ENCODE measurements around the gene RGMA. TPM values are rescaled to one million over a fixed set of nuclear protein-coding genes. Genes with fewer than 3 reads are reported as not detected.

RGMA gene
- total and polyA plus RNA-seq, 2 donors (not counting 1 experiment from before 2014, with no cell fraction given) = not detected

DNA sequence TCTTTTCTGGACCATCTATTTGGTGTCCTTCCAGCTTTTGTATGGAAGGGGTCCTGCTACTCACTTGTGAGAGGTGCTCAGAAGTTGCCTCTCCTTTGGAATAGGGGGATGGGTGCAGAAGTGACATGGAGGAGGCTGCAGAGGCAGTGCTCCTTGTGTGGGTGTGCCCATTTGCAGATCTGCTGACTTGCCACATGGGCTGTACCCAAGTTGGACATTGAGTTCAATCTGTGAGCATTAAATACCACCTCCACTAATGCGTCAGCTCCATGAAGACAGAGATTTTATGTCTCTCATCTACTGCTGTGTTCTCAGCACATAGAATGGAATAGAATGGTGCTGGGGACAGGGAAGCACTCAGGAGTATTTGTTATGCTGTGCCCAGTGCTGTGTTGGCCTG lies 76.2 kb downstream of the RGMA start:
- Histone ChIP-seq H4K20me1 (ENCODE audit: control insufficient read depth, insufficient read depth, low read length, poor library complexity, severe bottlenecking) (peaks cover 20% of the 10 kb centered on the region), H3K4me3 (ENCODE audit: control extremely low read depth in 1 of 5, extremely low read depth in 1 of 5, insufficient read depth in 1 of 5, low read depth in 2 of 5, low read length in 4 of 5) (no peak overlapping the region), H3K4me1 (ENCODE audit: control insufficient read depth in 2 of 2, insufficient read depth in 2 of 2, low read length in 2 of 2) (no peaks in the 10 kb centered on the region), H3K79me2 (ENCODE audit: control insufficient read depth, insufficient read depth, low read length) (peaks cover 27% of the 10 kb centered on the region), H2AFZ (ENCODE audit: insufficient read depth, low read depth, low read length, poor library complexity, severe bottlenecking) (no peak overlapping the region), H3K4me2 (replicated peaks; ENCODE audit: low read depth, low read length, poor library complexity, severe bottlenecking) (no peak overlapping the region), H3K9me3 (ENCODE audit: control extremely low read depth in 1 of 3, control insufficient read depth in 2 of 3, insufficient read depth in 1 of 3, low read length in 2 of 3) (no peaks in the 10 kb centered on the region), H3K36me3 (replicated peaks in 1 of 2; ENCODE audit: control extremely low read depth in 1 of 2, control insufficient read depth in 1 of 2, extremely low read depth in 1 of 2, insufficient read depth in 2 of 2, low read length in 1 of 2) (peaks cover 11 to 95% of the 10 kb centered on the region in 2 experiments), H3K27me3 (replicated peaks in 1 of 4; ENCODE audit: control extremely low read depth in 1 of 4, control insufficient read depth in 3 of 4, insufficient read depth in 4 of 4, low read length in 3 of 4) (no peaks in the 10 kb centered on the region), H3K9ac (ENCODE audit: low read length) (no peak overlapping the region), H3K27ac (ENCODE audit: low read length in 2 of 2) (no peak overlapping the region)
- no peak overlapping the region for H3K4me3 Mint-ChIP-seq
- no peaks in the 10 kb centered on the region for H3K27me3 Mint-ChIP-seq
- H3K9me3 Mint-ChIP-seq (ENCODE audit: insufficient read depth) = no peaks in the 10 kb centered on the region
- ChIA-PET POLR2A (no interaction called here), CTCF (interaction anchor here (0.6 kb wide), 1 partner anchor 76 kb away, joined by 4 read pairs; no protein-coding TSS in a partner anchor)
- TF ChIP-seq, protein P1, sequence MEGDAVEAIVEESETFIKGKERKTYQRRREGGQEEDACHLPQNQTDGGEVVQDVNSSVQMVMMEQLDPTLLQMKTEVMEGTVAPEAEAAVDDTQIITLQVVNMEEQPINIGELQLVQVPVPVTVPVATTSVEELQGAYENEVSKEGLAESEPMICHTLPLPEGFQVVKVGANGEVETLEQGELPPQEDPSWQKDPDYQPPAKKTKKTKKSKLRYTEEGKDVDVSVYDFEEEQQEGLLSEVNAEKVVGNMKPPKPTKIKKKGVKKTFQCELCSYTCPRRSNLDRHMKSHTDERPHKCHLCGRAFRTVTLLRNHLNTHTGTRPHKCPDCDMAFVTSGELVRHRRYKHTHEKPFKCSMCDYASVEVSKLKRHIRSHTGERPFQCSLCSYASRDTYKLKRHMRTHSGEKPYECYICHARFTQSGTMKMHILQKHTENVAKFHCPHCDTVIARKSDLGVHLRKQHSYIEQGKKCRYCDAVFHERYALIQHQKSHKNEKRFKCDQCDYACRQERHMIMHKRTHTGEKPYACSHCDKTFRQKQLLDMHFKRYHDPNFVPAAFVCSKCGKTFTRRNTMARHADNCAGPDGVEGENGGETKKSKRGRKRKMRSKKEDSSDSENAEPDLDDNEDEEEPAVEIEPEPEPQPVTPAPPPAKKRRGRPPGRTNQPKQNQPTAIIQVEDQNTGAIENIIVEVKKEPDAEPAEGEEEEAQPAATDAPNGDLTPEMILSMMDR (IDR thresholded peaks at IDR 0.05) = no peak
- TF ChIP-seq EZH2 (IDR thresholded peaks at IDR 0.05; ENCODE audit: borderline replicate concordance, insufficient read depth, low read depth, low read length, poor library complexity, severe bottlenecking) = no peak
- WGBS (ENCODE audit: insufficient coverage) = no CpG with 5 or more reads among the region's 1 CpG
- no peak overlapping the region for H3K27ac Mint-ChIP-seq
- intact Hi-C loops (cut with micrococcal nuclease) = no loop called here
- ATAC-seq (ENCODE audit: low read depth) = no peak
- no peak for DNase-seq
- no peaks in the 10 kb centered on the region for H3K4me1 Mint-ChIP-seq

GRCh38 chr15:93007994-93008393 lies 81.0 kb downstream of the RGMA start:
- Histone ChIP-seq H3K27me3 (replicated peaks in 1 of 4; ENCODE audit: control extremely low read depth in 1 of 4, control insufficient read depth in 3 of 4, insufficient read depth in 4 of 4, low read length in 3 of 4) (no peaks in the 10 kb centered on the region), H4K20me1 (ENCODE audit: control insufficient read depth, insufficient read depth, low read length, poor library complexity, severe bottlenecking) (peaks cover 25% of the 10 kb centered on the region), H3K4me2 (replicated peaks; ENCODE audit: low read depth, low read length, poor library complexity, severe bottlenecking) (no peak overlapping the region), H3K79me2 (ENCODE audit: control insufficient read depth, insufficient read depth, low read length) (peaks cover 18% of the 10 kb centered on the region), H3K9ac (ENCODE audit: low read length) (no peak overlapping the region), H3K4me1 (ENCODE audit: control insufficient read depth in 2 of 2, insufficient read depth in 2 of 2, low read length in 2 of 2) (no peaks in the 10 kb centered on the region), H3K4me3 (ENCODE audit: control extremely low read depth in 1 of 5, extremely low read depth in 1 of 5, insufficient read depth in 1 of 5, low read depth in 2 of 5, low read length in 4 of 5) (no peak overlapping the region), H3K9me3 (ENCODE audit: control extremely low read depth in 1 of 3, control insufficient read depth in 2 of 3, insufficient read depth in 1 of 3, low read length in 2 of 3) (no peaks in the 10 kb centered on the region), H3K36me3 (replicated peaks in 1 of 2; ENCODE audit: control extremely low read depth in 1 of 2, control insufficient read depth in 1 of 2, extremely low read depth in 1 of 2, insufficient read depth in 2 of 2, low read length in 1 of 2) (peaks cover 10 to 96% of the 10 kb centered on the region in 2 experiments), H3K27ac (ENCODE audit: low read length in 2 of 2) (no peak overlapping the region), H2AFZ (ENCODE audit: insufficient read depth, low read depth, low read length, poor library complexity, severe bottlenecking) (no peak overlapping the region)
- 78% methylated on average over 3 of the region's 3 CpGs for WGBS (ENCODE audit: insufficient coverage)
- Mint-ChIP-seq H3K4me1 (no peaks in the 10 kb centered on the region), H3K9me3 (ENCODE audit: insufficient read depth) (no peaks in the 10 kb centered on the region), H3K27ac (no peak overlapping the region), H3K4me3 (no peak overlapping the region), H3K27me3 (no peaks in the 10 kb centered on the region)
- ChIA-PET CTCF (no interaction called here), POLR2A (no interaction called here)
- intact Hi-C loops (cut with micrococcal nuclease) = loop anchor here (5.0 kb wide), 1 partner anchor 36 kb away; no protein-coding TSS in a partner anchor
- ATAC-seq (ENCODE audit: low read depth) (no peak), DNase-seq (no peak)
- no peak for TF ChIP-seq EZH2 (IDR thresholded peaks at IDR 0.05; ENCODE audit: borderline replicate concordance, insufficient read depth, low read depth, low read length, poor library complexity, severe bottlenecking)
- TF ChIP-seq, protein P1 (IDR thresholded peaks at IDR 0.05) = no peak
